Esophagus muscularis mucosa (tissue), 4 donors: Measurements from ENCODE around the gene GTF2F2. TPM values are rescaled to one million over a fixed set of nuclear protein-coding genes. Genes with fewer than 3 reads are reported as not detected.

Experiments used
- DNase-seq: peaks from one replicate; pipeline ENCODE4 v3.0.0-alpha.2; 2017; ENCODE audit errors: extremely low spot score
- H3K27ac ChIP-seq, 4 donors: fragments of 200-600 bp; sonication (generic); replicated peaks in 1 of 4; 1 replicate in 3 of 4; 2 replicates in 1 of 4; pipeline ENCODE4 v1.5.1; 2016 to 2019; ENCODE audit warnings: mild to moderate bottlenecking in 1 of 4
- H3K27me3 ChIP-seq, 4 donors: fragments of 200-600 bp; sonication (generic); one replicate each; pipeline versions ENCODE4 v1.5.1 to v1.6.0; 2016 to 2019
- H3K36me3 ChIP-seq, 4 donors: fragments of 200-600 bp; sonication (generic); one replicate each; pipeline ENCODE4 v1.5.1; 2016 to 2019
- H3K4me1 ChIP-seq, 4 donors: fragments of 200-600 bp; sonication (generic); one replicate each; pipeline ENCODE4 v1.5.1; 2016 to 2019
- H3K4me3 ChIP-seq, 4 donors: fragments of 200-600 bp; sonication (generic); 1 replicate in 2 of 4; 2 replicates in 2 of 4; pipeline ENCODE4 v1.5.1; 2016 to 2019; ENCODE audit warnings: mild to moderate bottlenecking in 4 of 4, moderate library complexity in 1 of 4
- H3K9me3 ChIP-seq, 4 donors: fragments of 200-600 bp; sonication (generic); 1 replicate in 3 of 4; 2 replicates in 1 of 4; pipeline ENCODE4 v1.5.1; 2016 to 2019
- CTCF ChIP-seq, 3 experiments: fragments of 200-600 bp in 2 of 3; fragments of 450-650 bp in 1 of 3; sonication (generic) in 2 of 3; IDR thresholded peaks; one replicate each; pipeline ENCODE4 v1.5.1; 2017 to 2019; ENCODE audit warnings: antibody characterized with exemption in 3 of 3, mild to moderate bottlenecking in 2 of 3, moderate library complexity in 1 of 3
- EP300 ChIP-seq: sonication (generic); formaldehyde crosslinking; IDR thresholded peaks from one replicate; pipeline ENCODE4 v1.6.1; 2017; ENCODE audit warnings: antibody characterized with exemption
- POLR2A ChIP-seq: fragments of 450-650 bp; IDR thresholded peaks from one replicate; pipeline ENCODE4 v1.6.1; 2017; ENCODE audit warnings: antibody characterized with exemption, moderate library complexity, mild to moderate bottlenecking, low read depth
- POLR2AphosphoS5 ChIP-seq, 2 donors: sonication (generic); formaldehyde crosslinking; IDR thresholded peaks; one replicate each; pipeline ENCODE4 v1.6.1; 2017; ENCODE audit warnings: antibody characterized with exemption in 2 of 2
- WGBS: methylation state at CpG from one replicate; pipeline ENCODE4 v1.1.5; 2018; 5-methylcytosine and 5-hydroxymethylcytosine counted together
- intact Hi-C: fragments of 100-400 bp; cut with DNase I; formaldehyde crosslinking; loops from one replicate; pipeline ENCODE4 v1.15.1; 2023
- total RNA-seq, 4 donors: library from RNA; depleted of rRNA; stranded (reverse); fragments of >200 nt; gene quantifications; one replicate each; pipeline versions ENCODE4 v1.1.0 to v1.2.1, GENCODE V29; 2016

Gene GTF2F2
- total RNA-seq, 4 donors from 2014 or later: 12.9 to 15.1 (median 14.6) TPM

- Histone ChIP-seq H3K4me3 (no peak overlapping the region), H3K4me1 (peaks cover 0 to 8% (median 2%) of the 10 kb centered on the region in 4 donors), H3K36me3 (peaks cover 0 to 5% (median 0%) of the 10 kb centered on the region in 4 donors), H3K9me3 (no peaks in the 10 kb centered on the region), H3K27me3 (no peaks in the 10 kb centered on the region), H3K27ac (no peak overlapping the region)
- WGBS: 96% methylated on average over 1 of the region's 1 CpG
- TF ChIP-seq POLR2AphosphoS5 (IDR thresholded peaks at IDR 0.05) (no peak), CTCF (IDR thresholded peaks at IDR 0.05) (no peak), EP300 (no peak), POLR2A (no peak)
- no peak for DNase-seq
- intact Hi-C loops: loop anchor here (2.0 kb wide), 1 partner anchor 85 kb away; no protein-coding TSS in a partner anchor
Observed at GRCh38 chr13:45195421-45195820, 75.1 kb downstream of the GTF2F2 start.

DNA sequence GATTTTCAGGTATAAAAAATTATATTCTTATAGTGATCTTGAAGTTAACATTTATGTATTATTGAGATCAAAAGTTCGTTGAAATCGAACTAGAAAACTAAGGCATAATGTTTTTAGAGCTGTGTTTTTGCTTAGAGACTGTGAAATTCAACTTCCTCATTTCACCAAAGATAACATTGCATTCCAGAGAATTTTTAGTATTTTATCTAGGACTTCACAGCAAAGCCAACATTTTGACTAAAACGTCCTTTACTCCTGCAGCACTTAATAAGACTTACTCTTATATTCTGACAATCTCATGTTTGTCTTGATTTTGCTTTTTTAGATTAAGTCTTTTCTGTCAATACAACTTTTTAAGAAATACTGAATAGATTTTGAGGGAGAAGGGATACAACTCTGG is 75.8 kb downstream of the GTF2F2 start:
- peaks cover 0 to 8% (median 2%) of the 10 kb centered on the region in 4 donors for H3K4me1 ChIP-seq
- no peak overlapping the region for H3K4me3 ChIP-seq
- no peaks in the 10 kb centered on the region for H3K9me3 ChIP-seq
- peaks cover 0 to 5% (median 0%) of the 10 kb centered on the region in 4 donors for H3K36me3 ChIP-seq
- 66% methylated on average over 3 of the region's 3 CpGs for WGBS
- no peak for DNase-seq
- TF ChIP-seq EP300: no peak
- no peak for TF ChIP-seq CTCF (IDR thresholded peaks at IDR 0.05)
- TF ChIP-seq POLR2A: no peak
- no peak for TF ChIP-seq POLR2AphosphoS5 (IDR thresholded peaks at IDR 0.05)
- intact Hi-C loops: no loop called here
- H3K27ac ChIP-seq: no peak overlapping the region
- no peaks in the 10 kb centered on the region for H3K27me3 ChIP-seq

GRCh38 chr13:45196622-45197021 is 76.3 kb downstream of the GTF2F2 start:
- Histone ChIP-seq H3K27me3 (no peaks in the 10 kb centered on the region), H3K36me3 (peaks cover 0 to 5% (median 0%) of the 10 kb centered on the region in 4 donors), H3K9me3 (no peaks in the 10 kb centered on the region), H3K4me3 (no peak overlapping the region), H3K4me1 (peaks cover 0 to 8% (median 2%) of the 10 kb centered on the region in 4 donors), H3K27ac (no peak overlapping the region)
- intact Hi-C loops: no loop called here
- WGBS: 80% methylated on average over 1 of the region's 1 CpG
- no peak for DNase-seq
- TF ChIP-seq POLR2AphosphoS5 (IDR thresholded peaks at IDR 0.05) (no peak), CTCF (IDR thresholded peaks at IDR 0.05) (no peak), POLR2A (no peak), EP300 (no peak)

DNA sequence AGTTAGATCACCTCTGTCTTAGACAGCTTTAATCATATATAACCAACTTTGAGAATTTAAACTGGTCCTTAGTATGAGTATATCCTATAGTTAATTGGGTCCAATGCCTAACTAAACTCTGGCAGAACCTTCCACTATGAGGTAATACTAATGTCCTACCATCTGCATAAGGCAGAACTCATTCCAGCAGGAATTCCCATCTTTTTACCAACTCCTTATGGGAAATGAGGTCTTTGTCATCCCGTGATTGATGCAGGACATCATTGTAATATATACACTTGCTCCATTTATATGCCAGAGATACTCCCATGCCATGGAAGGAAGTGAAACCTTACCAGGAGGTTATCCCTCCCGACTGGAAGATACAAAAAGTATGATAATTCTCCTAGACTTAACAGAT is 77.7 kb downstream of the GTF2F2 start:
- intact Hi-C loops: no loop called here
- H3K27ac ChIP-seq: no peak overlapping the region
- H3K27me3 ChIP-seq: no peaks in the 10 kb centered on the region
- H3K36me3 ChIP-seq: peaks cover 0 to 5% (median 0%) of the 10 kb centered on the region in 4 donors
- no peaks in the 10 kb centered on the region for H3K9me3 ChIP-seq
- WGBS: 84% methylated on average over 2 of the region's 2 CpGs
- H3K4me1 ChIP-seq: peaks cover 0 to 8% (median 2%) of the 10 kb centered on the region in 4 donors
- H3K4me3 ChIP-seq: no peak overlapping the region
- TF ChIP-seq POLR2AphosphoS5 (IDR thresholded peaks at IDR 0.05) (no peak), EP300 (no peak), CTCF (IDR thresholded peaks at IDR 0.05) (no peak), POLR2A (no peak)
- DNase-seq: no peak

- intact Hi-C loops: no loop called here
- H3K27ac ChIP-seq: no peak overlapping the region
- peaks cover 0 to 5% (median 0%) of the 10 kb centered on the region in 4 donors for H3K36me3 ChIP-seq
- TF ChIP-seq POLR2A (no peak), POLR2AphosphoS5 (IDR thresholded peaks at IDR 0.05) (no peak), EP300 (no peak), CTCF (IDR thresholded peaks at IDR 0.05) (no peak)
- no peaks in the 10 kb centered on the region for H3K27me3 ChIP-seq
- H3K4me1 ChIP-seq: peaks cover 0 to 8% (median 2%) of the 10 kb centered on the region in 4 donors
- no peaks in the 10 kb centered on the region for H3K9me3 ChIP-seq
- no peak overlapping the region for H3K4me3 ChIP-seq
- WGBS: 81% methylated on average over 3 of the region's 3 CpGs
- DNase-seq: no peak
Observed at GRCh38 chr13:45198924-45199323, 78.6 kb downstream of the GTF2F2 start.
